SK-N-SH treated with all-trans-retinoic acid at 6 μM for 48 hours (cell line): ENCODE results near the gene RASL12.
"Not testable (repeated sequence)": the region's sequence is repeated elsewhere in the genome, so short reads cannot be mapped to it uniquely, and the experiment has no call there.

ENCODE experiments used
- ATAC-seq: fragments of 200-7000 bp; cut with Tn5 transposase; 3 replicates; pipeline ENCODE4 v1.9.1; 2020; ENCODE audit warnings: mild to moderate bottlenecking, moderate library complexity
- ARNTL ChIP-seq: fragments of 450-650 bp; formaldehyde crosslinking; IDR thresholded peaks from 2 replicates; pipeline ENCODE4 v1.5.0; 2020; ENCODE audit warnings: low read depth, mild to moderate bottlenecking, moderate library complexity, borderline replicate concordance
- BACH2 ChIP-seq: fragments of 250-450 bp; sonication (Bioruptor Pico); IDR thresholded peaks from 2 replicates; pipeline ENCODE4 v1.9.0; 2021; ENCODE audit warnings: mild to moderate bottlenecking, borderline replicate concordance
- CSDC2 ChIP-seq: fragments of 250-450 bp; sonication (Bioruptor Pico); IDR thresholded peaks from 2 replicates; pipeline ENCODE4 v1.5.0; 2020; ENCODE audit warnings: mild to moderate bottlenecking, moderate library complexity
- ESRRG ChIP-seq: fragments of 250-450 bp; sonication (Bioruptor Pico); IDR thresholded peaks from 2 replicates; pipeline ENCODE4 v1.6.1; 2021; ENCODE audit warnings: mild to moderate bottlenecking
- OSR1 ChIP-seq: fragments of 250-450 bp; sonication (Bioruptor Pico); IDR thresholded peaks from 2 replicates; pipeline ENCODE4 v1.8.0; 2022; ENCODE audit warnings: moderate library complexity, mild to moderate bottlenecking, inconsistent platforms
- SNAI2 ChIP-seq: fragments of 250-450 bp; sonication (Bioruptor Pico); IDR thresholded peaks from 2 replicates; pipeline ENCODE4 v1.5.0; 2020; ENCODE audit warnings: mild to moderate bottlenecking, moderate library complexity
- TCF4 ChIP-seq: fragments of 250-450 bp; sonication (Bioruptor Pico); IDR thresholded peaks from 2 replicates; pipeline ENCODE4 v1.8.0; 2021; ENCODE audit warnings: mild to moderate bottlenecking, moderate library complexity, borderline replicate concordance
- ZC3H10 ChIP-seq: fragments of 250-450 bp; sonication (Bioruptor Pico); IDR thresholded peaks from 2 replicates; pipeline ENCODE4 v1.5.1; 2021; ENCODE audit warnings: mild to moderate bottlenecking, moderate library complexity
- ZNF565 ChIP-seq: fragments of 450-650 bp; formaldehyde crosslinking; conservative IDR thresholded peaks from 2 replicates; pipeline ENCODE4 v1.5.0; 2020; ENCODE audit warnings: low read depth, mild to moderate bottlenecking, moderate library complexity
- ZNF70 ChIP-seq: fragments of 450-650 bp; formaldehyde crosslinking; IDR thresholded peaks from 2 replicates; pipeline ENCODE4 v1.5.0; 2020; ENCODE audit warnings: mild to moderate bottlenecking, moderate library complexity
- TF ChIP-seq, protein P1 (sequence below): fragments of 250-450 bp; sonication (Bioruptor Pico); IDR thresholded peaks from 2 replicates; pipeline ENCODE4 v1.5.1; 2021; ENCODE audit warnings: mild to moderate bottlenecking, moderate library complexity
- TF ChIP-seq, protein P2 (sequence below): fragments of 250-450 bp; sonication (Bioruptor Pico); IDR thresholded peaks from 2 replicates; pipeline ENCODE4 v1.5.0; 2020; ENCODE audit warnings: mild to moderate bottlenecking, moderate library complexity
- TF ChIP-seq, protein P3 (sequence below): fragments of 250-450 bp; sonication (Bioruptor Pico); IDR thresholded peaks from 2 replicates; pipeline ENCODE4 v1.8.0; 2021; ENCODE audit warnings: low read depth, mild to moderate bottlenecking, moderate library complexity, borderline replicate concordance
- TF ChIP-seq, protein P4 (sequence below): fragments of 250-450 bp; sonication (Bioruptor Pico); IDR thresholded peaks from 2 replicates; pipeline ENCODE4 v1.5.1; 2020; ENCODE audit warnings: low read depth, mild to moderate bottlenecking, moderate library complexity
- TF ChIP-seq, protein P5 (sequence below): fragments of 250-450 bp; sonication (Bioruptor Pico); IDR thresholded peaks from 2 replicates; pipeline ENCODE4 v1.8.0; 2020; ENCODE audit warnings: mild to moderate bottlenecking, moderate library complexity, borderline replicate concordance

Gene RASL12

DNA sequence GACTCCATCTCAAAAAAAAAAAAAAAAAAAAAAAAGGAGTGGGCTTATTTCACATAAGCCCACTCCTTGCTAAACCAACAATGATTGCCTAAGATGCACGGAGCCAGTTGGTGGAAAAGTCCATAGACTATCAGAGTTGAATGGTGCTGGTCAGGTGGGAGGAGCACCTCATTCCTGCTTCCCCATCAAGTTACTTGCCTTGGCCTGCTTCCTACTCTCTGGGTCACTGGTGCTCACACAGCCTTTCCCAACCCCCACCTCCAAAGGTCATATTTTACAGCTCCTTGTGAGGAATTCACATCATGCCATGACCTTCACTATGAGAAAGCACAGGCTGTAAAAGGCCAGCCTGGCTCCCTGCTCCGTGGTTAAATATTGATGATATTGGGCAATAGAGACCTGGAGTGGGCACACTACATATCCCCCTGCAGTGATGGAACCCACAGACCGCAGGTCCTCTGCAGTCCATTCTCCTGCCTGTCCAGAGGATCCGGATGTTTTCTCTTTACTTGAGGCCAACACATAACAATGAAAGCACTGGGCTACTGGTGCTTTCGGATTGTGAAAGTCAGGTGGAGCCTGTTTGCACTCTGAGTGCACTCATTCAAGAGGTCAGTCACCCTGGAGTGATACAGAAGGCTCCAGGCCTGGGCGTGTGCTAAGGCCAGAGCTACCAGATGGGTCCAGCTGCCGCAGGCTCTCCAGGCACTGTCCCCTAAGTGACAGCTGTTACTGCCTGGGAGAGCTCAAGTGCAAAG lies 22.9 kb downstream of the RASL12 start, which contains the start of gene SLC51B (continued):
- TF ChIP-seq, protein P1, sequence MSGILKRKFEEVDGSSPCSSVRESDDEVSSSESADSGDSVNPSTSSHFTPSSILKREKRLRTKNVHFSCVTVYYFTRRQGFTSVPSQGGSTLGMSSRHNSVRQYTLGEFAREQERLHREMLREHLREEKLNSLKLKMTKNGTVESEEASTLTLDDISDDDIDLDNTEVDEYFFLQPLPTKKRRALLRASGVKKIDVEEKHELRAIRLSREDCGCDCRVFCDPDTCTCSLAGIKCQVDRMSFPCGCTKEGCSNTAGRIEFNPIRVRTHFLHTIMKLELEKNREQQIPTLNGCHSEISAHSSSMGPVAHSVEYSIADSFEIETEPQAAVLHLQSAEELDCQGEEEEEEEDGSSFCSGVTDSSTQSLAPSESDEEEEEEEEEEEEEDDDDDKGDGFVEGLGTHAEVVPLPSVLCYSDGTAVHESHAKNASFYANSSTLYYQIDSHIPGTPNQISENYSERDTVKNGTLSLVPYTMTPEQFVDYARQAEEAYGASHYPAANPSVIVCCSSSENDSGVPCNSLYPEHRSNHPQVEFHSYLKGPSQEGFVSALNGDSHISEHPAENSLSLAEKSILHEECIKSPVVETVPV (CRISPR knock-in tag): no peak
- TF ChIP-seq ZNF565 (CRISPR knock-in tag): no peak
- no peak for TF ChIP-seq ARNTL (CRISPR knock-in tag)
- no peak for TF ChIP-seq ZNF70 (CRISPR knock-in tag)
- TF ChIP-seq, all 23 proteins: peak for 0

DNA sequence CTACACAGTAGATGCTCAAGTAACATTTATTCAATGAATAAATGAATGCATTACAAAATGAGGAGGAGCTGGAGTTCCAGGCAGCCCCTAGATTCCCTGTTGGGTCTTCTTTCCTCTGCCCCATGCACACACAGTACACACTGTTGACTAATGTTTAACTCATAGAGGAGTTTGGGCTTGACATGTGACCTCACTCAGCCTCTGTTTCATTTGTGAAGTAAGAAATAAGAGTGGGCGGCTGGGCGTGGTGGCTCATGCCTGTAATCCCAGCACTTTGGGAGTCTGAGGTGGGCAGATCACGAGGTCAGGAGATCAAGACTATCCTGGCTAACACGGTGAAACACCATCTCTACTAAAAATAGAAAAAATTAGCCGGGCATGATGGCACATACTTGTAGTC lies 23.6 kb downstream of the RASL12 start:
- not testable (repeated sequence) for ATAC-seq

DNA sequence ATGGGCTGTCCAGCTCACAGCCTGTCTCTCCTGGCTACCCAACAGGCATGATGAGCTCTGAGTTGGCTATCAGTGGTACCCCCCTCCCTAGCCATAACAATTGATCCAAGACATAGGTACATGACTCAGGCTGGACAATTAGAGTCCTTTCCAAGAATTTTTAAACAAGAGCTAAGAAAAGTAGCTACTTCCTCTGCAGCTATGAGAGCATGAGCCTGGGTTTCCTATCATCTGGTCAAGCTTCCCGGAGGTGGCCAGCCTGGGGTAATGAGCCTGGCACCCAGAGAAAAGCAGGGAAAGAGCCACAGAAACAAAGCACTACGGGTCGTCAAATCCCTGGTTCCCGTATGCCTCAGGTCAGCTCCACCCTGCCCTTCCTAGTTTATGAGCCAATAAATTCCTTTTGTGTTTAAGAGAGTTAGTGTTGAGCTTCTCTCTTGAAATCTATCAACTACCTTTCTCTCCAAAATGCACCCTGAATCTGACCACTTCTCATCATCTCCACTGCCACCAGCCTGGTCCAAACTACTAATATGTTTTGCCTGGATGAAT lies 24.9 kb downstream of the RASL12 start:
- TF ChIP-seq, protein P2, sequence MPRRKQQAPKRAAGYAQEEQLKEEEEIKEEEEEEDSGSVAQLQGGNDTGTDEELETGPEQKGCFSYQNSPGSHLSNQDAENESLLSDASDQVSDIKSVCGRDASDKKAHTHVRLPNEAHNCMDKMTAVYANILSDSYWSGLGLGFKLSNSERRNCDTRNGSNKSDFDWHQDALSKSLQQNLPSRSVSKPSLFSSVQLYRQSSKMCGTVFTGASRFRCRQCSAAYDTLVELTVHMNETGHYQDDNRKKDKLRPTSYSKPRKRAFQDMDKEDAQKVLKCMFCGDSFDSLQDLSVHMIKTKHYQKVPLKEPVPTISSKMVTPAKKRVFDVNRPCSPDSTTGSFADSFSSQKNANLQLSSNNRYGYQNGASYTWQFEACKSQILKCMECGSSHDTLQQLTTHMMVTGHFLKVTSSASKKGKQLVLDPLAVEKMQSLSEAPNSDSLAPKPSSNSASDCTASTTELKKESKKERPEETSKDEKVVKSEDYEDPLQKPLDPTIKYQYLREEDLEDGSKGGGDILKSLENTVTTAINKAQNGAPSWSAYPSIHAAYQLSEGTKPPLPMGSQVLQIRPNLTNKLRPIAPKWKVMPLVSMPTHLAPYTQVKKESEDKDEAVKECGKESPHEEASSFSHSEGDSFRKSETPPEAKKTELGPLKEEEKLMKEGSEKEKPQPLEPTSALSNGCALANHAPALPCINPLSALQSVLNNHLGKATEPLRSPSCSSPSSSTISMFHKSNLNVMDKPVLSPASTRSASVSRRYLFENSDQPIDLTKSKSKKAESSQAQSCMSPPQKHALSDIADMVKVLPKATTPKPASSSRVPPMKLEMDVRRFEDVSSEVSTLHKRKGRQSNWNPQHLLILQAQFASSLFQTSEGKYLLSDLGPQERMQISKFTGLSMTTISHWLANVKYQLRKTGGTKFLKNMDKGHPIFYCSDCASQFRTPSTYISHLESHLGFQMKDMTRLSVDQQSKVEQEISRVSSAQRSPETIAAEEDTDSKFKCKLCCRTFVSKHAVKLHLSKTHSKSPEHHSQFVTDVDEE (CRISPR knock-in tag): no peak
- TF ChIP-seq, protein P3, sequence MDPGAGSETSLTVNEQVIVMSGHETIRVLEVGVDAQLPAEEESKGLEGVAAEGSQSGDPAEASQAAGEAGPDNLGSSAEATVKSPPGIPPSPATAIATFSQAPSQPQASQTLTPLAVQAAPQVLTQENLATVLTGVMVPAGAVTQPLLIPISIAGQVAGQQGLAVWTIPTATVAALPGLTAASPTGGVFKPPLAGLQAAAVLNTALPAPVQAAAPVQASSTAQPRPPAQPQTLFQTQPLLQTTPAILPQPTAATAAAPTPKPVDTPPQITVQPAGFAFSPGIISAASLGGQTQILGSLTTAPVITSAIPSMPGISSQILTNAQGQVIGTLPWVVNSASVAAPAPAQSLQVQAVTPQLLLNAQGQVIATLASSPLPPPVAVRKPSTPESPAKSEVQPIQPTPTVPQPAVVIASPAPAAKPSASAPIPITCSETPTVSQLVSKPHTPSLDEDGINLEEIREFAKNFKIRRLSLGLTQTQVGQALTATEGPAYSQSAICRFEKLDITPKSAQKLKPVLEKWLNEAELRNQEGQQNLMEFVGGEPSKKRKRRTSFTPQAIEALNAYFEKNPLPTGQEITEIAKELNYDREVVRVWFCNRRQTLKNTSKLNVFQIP (CRISPR knock-in tag): no peak
- TF ChIP-seq ZC3H10 (CRISPR knock-in tag): no peak
- no peak for TF ChIP-seq BACH2 (CRISPR knock-in tag)
- no peak for TF ChIP-seq ARNTL (CRISPR knock-in tag)
- TF ChIP-seq OSR1 (CRISPR knock-in tag): no peak
- ATAC-seq: no peak

DNA sequence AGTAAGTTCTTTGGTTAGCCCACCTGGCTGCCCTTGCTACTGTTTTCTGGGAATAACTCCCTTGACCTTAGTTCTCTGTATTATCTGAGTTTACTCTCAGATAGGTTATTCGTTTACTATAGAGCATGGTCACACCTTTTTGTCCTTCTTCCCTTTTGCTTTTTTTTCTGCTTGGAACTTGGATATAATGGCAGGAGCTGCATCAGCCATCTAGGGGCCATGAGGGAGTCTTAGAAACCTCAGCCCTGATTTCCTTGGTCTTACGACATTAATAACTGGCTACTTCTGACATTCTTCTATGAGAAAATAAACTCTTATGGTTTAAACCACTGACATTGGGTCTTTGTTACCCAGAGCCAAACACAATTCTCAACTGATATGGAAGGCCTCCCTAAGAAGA lies 26.0 kb downstream of the RASL12 start:
- no peak for ATAC-seq
- TF ChIP-seq ZC3H10 (CRISPR knock-in tag) (no peak), ARNTL (CRISPR knock-in tag) (no peak), CSDC2 (no peak), SNAI2 (no peak), TCF4 (CRISPR knock-in tag) (no peak), ESRRG (no peak)
- TF ChIP-seq, protein P4, sequence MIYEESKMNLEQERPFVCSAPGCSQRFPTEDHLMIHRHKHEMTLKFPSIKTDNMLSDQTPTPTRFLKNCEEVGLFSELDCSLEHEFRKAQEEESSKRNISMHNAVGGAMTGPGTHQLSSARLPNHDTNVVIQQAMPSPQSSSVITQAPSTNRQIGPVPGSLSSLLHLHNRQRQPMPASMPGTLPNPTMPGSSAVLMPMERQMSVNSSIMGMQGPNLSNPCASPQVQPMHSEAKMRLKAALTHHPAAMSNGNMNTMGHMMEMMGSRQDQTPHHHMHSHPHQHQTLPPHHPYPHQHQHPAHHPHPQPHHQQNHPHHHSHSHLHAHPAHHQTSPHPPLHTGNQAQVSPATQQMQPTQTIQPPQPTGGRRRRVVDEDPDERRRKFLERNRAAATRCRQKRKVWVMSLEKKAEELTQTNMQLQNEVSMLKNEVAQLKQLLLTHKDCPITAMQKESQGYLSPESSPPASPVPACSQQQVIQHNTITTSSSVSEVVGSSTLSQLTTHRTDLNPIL: no peak
- TF ChIP-seq, protein P1 (CRISPR knock-in tag): no peak
- TF ChIP-seq, protein P3 (CRISPR knock-in tag): no peak
- TF ChIP-seq, protein P5, sequence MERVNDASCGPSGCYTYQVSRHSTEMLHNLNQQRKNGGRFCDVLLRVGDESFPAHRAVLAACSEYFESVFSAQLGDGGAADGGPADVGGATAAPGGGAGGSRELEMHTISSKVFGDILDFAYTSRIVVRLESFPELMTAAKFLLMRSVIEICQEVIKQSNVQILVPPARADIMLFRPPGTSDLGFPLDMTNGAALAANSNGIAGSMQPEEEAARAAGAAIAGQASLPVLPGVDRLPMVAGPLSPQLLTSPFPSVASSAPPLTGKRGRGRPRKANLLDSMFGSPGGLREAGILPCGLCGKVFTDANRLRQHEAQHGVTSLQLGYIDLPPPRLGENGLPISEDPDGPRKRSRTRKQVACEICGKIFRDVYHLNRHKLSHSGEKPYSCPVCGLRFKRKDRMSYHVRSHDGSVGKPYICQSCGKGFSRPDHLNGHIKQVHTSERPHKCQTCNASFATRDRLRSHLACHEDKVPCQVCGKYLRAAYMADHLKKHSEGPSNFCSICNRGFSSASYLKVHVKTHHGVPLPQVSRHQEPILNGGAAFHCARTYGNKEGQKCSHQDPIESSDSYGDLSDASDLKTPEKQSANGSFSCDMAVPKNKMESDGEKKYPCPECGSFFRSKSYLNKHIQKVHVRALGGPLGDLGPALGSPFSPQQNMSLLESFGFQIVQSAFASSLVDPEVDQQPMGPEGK (CRISPR knock-in tag): no peak
